Activated naive CD8-positive, alpha-beta T cell treated with anti-CD3 and anti-CD28 coated beads, Interleukin-2, amount 50 U/mL, for 24 hours (primary cell): ENCODE data around the gene C6orf132.
"Not testable (repeated sequence)": the region's sequence is repeated elsewhere in the genome, so short reads cannot be mapped to it uniquely, and the experiment has no call there.

Source experiments
- ATAC-seq: fragments of 150-1000 bp; cut with Tn5 transposase; one replicate; pipeline ENCODE4 v1.10.0; 2021
- DNase-seq: peaks from one replicate; pipeline ENCODE4 v3.0.0; 2021
- H3K27ac Mint-ChIP-seq: one replicate; pipeline ENCODE4 v1.8.0; 2021; ENCODE audit warnings: mild to moderate bottlenecking, mixed read lengths
- H3K27me3 Mint-ChIP-seq: one replicate; pipeline ENCODE4 v1.8.0; 2021; ENCODE audit warnings: mixed read lengths
- H3K36me3 Mint-ChIP-seq: one replicate; pipeline ENCODE4 v1.8.0; 2021; ENCODE audit warnings: low read depth, mixed read lengths
- H3K4me1 Mint-ChIP-seq: one replicate; pipeline ENCODE4 v1.8.0; 2021; ENCODE audit warnings: mixed read lengths
- H3K4me3 Mint-ChIP-seq: one replicate; pipeline ENCODE4 v1.8.0; 2021; ENCODE audit warnings: mild to moderate bottlenecking, moderate library complexity, mixed read lengths
- H3K9me3 Mint-ChIP-seq: one replicate; pipeline ENCODE4 v1.8.0; 2021; ENCODE audit warnings: mixed read lengths

Gene C6orf132

GRCh38 chr6:42152528-42153213 lies 10.3 kb upstream of the C6orf132 start:
- DNase-seq, H3K27me3 Mint-ChIP-seq, H3K27ac Mint-ChIP-seq, H3K4me3 Mint-ChIP-seq, ATAC-seq, H3K4me1 Mint-ChIP-seq, H3K9me3 Mint-ChIP-seq, H3K36me3 Mint-ChIP-seq: not testable (repeated sequence)

GRCh38 chr6:42152024-42152423 lies 9.6 kb upstream of the C6orf132 start:
- Mint-ChIP-seq H3K27me3 (no peaks in the 10 kb centered on the region), H3K27ac (no peak overlapping the region), H3K36me3 (no peaks in the 10 kb centered on the region), H3K4me1 (no peaks in the 10 kb centered on the region), H3K9me3 (no peaks in the 10 kb centered on the region), H3K4me3 (no peak overlapping the region)
- ATAC-seq (no peak), DNase-seq (no peak)

- peaks cover 3% of the 10 kb centered on the region for H3K27me3 Mint-ChIP-seq
- H3K4me3 Mint-ChIP-seq: no peak overlapping the region
- no peaks in the 10 kb centered on the region for H3K36me3 Mint-ChIP-seq
- H3K9me3 Mint-ChIP-seq: no peaks in the 10 kb centered on the region
- DNase-seq (no peak), ATAC-seq (no peak)
- H3K4me1 Mint-ChIP-seq: no peaks in the 10 kb centered on the region
- no peak overlapping the region for H3K27ac Mint-ChIP-seq
These were observed 7.8 kb upstream of the C6orf132 start for GRCh38 chr6:42150254-42150653.

GRCh38 chr6:42148058-42148457 lies 5.6 kb upstream of the C6orf132 start:
- Mint-ChIP-seq H3K36me3 (no peaks in the 10 kb centered on the region), H3K4me3 (no peak overlapping the region)
- no peak for DNase-seq

GRCh38 chr6:42147138-42147562 lies 4.7 kb upstream of the C6orf132 start:
- Mint-ChIP-seq H3K36me3 (no peaks in the 10 kb centered on the region), H3K27me3 (peaks cover 21% of the 10 kb centered on the region), H3K9me3 (no peaks in the 10 kb centered on the region), H3K4me1 (peaks cover 4% of the 10 kb centered on the region), H3K4me3 (no peak overlapping the region), H3K27ac (no peak overlapping the region)
- ATAC-seq: no peak
- DNase-seq: no peak

More at GRCh38 chr6:42148058-42148457, 5.6 kb upstream of the C6orf132 start:
- Mint-ChIP-seq H3K9me3 (no peaks in the 10 kb centered on the region), H3K27me3 (peaks cover 16% of the 10 kb centered on the region), H3K4me1 (no peaks in the 10 kb centered on the region), H3K27ac (no peak overlapping the region)
- ATAC-seq: no peak

GRCh38 chr6:42141603-42142117 lies 760 bp downstream of the C6orf132 start:
- H3K27ac Mint-ChIP-seq: no peak overlapping the region
- peaks cover 37% of the 10 kb centered on the region for H3K27me3 Mint-ChIP-seq
- DNase-seq (no peak), ATAC-seq (no peak)
- no peaks in the 10 kb centered on the region for H3K9me3 Mint-ChIP-seq
- no peaks in the 10 kb centered on the region for H3K36me3 Mint-ChIP-seq
- no peak overlapping the region for H3K4me3 Mint-ChIP-seq
- H3K4me1 Mint-ChIP-seq: peaks cover 12% of the 10 kb centered on the region

- ATAC-seq (no peak), DNase-seq (no peak)
- Mint-ChIP-seq H3K27me3 (peaks cover 37% of the 10 kb centered on the region), H3K4me1 (peaks cover 18% of the 10 kb centered on the region), H3K4me3 (no peak overlapping the region), H3K27ac (no peak overlapping the region), H3K9me3 (no peaks in the 10 kb centered on the region), H3K36me3 (no peaks in the 10 kb centered on the region)
These were observed 1.4 kb downstream of the C6orf132 start for GRCh38 chr6:42140756-42141602.

GRCh38 chr6:42140032-42140431 lies 2.4 kb downstream of the C6orf132 start:
- Mint-ChIP-seq H3K9me3 (no peaks in the 10 kb centered on the region), H3K4me3 (no peak overlapping the region), H3K27ac (no peak overlapping the region), H3K27me3 (peaks cover 33% of the 10 kb centered on the region), H3K4me1 (peaks cover 18% of the 10 kb centered on the region), H3K36me3 (no peaks in the 10 kb centered on the region)
- no peak for DNase-seq
- ATAC-seq: no peak

GRCh38 chr6:42138630-42139619 lies 3.5 kb downstream of the C6orf132 start:
- no peak for ATAC-seq
- H3K27ac Mint-ChIP-seq: no peak overlapping the region
- no peak for DNase-seq

GRCh38 chr6:42138190-42138589 lies 4.2 kb downstream of the C6orf132 start:
- Mint-ChIP-seq H3K4me1 (peaks cover 18% of the 10 kb centered on the region), H3K27ac (no peak overlapping the region), H3K4me3 (no peak overlapping the region), H3K27me3 (peaks cover 22% of the 10 kb centered on the region), H3K9me3 (no peaks in the 10 kb centered on the region), H3K36me3 (no peaks in the 10 kb centered on the region)
- DNase-seq: no peak
- no peak for ATAC-seq

More at GRCh38 chr6:42138630-42139619, 3.5 kb downstream of the C6orf132 start:
- Mint-ChIP-seq H3K9me3 (no peaks in the 10 kb centered on the region), H3K36me3 (no peaks in the 10 kb centered on the region), H3K4me3 (no peak overlapping the region), H3K27me3 (peaks cover 29% of the 10 kb centered on the region), H3K4me1 (peaks cover 18% of the 10 kb centered on the region)

- peak overlapping the region; percentile 50 for H3K27ac Mint-ChIP-seq
These were observed 5.1 kb downstream of the C6orf132 start for GRCh38 chr6:42137194-42137753.

GRCh38 chr6:42136508-42137193 lies 5.8 kb downstream of the C6orf132 start:
- H3K4me3 Mint-ChIP-seq: peak overlapping the region; percentile 51
- H3K27me3 Mint-ChIP-seq: peaks cover 16% of the 10 kb centered on the region
- H3K9me3 Mint-ChIP-seq: no peaks in the 10 kb centered on the region
- H3K36me3 Mint-ChIP-seq: no peaks in the 10 kb centered on the region
- ATAC-seq: peak; percentile 81
- peak; percentile 43 for DNase-seq
- peak overlapping the region; percentile 50 for H3K27ac Mint-ChIP-seq
- peaks cover 13% of the 10 kb centered on the region for H3K4me1 Mint-ChIP-seq

More at GRCh38 chr6:42137194-42137753, 5.1 kb downstream of the C6orf132 start:
- Mint-ChIP-seq H3K27me3 (peaks cover 16% of the 10 kb centered on the region), H3K4me1 (peaks cover 13% of the 10 kb centered on the region), H3K4me3 (peak overlapping the region; percentile 51), H3K9me3 (no peaks in the 10 kb centered on the region), H3K36me3 (no peaks in the 10 kb centered on the region)
- DNase-seq (no peak), ATAC-seq (no peak)

GRCh38 chr6:42135722-42136121 lies 6.7 kb downstream of the C6orf132 start:
- peaks cover 13% of the 10 kb centered on the region for H3K4me1 Mint-ChIP-seq
- no peak overlapping the region for H3K4me3 Mint-ChIP-seq
- DNase-seq (no peak), ATAC-seq (no peak)
- no peaks in the 10 kb centered on the region for H3K36me3 Mint-ChIP-seq
- peaks cover 8% of the 10 kb centered on the region for H3K27me3 Mint-ChIP-seq
- H3K9me3 Mint-ChIP-seq: no peaks in the 10 kb centered on the region
- no peak overlapping the region for H3K27ac Mint-ChIP-seq
